IPS-15b (cell line): ENCODE measurements around the gene HMCN2.

Source experiments
- H3K27me3 ChIP-seq: one replicate; pipeline ENCODE4 v1.6.1; 2013; ENCODE audit warnings: low read length; ENCODE audit not compliant: control insufficient read depth, insufficient read depth
- H3K36me3 ChIP-seq: one replicate; pipeline ENCODE4 v1.6.1; 2013; ENCODE audit warnings: low read length; ENCODE audit not compliant: control insufficient read depth, insufficient read depth
- H3K4me1 ChIP-seq: one replicate; pipeline ENCODE4 v1.6.1; 2013; ENCODE audit warnings: mild to moderate bottlenecking, low read length; ENCODE audit not compliant: control insufficient read depth, insufficient read depth
- H3K4me3 ChIP-seq: one replicate; pipeline ENCODE4 v1.5.1; 2013; ENCODE audit warnings: low read depth, low read length
- H3K9ac ChIP-seq: one replicate; pipeline ENCODE4 v1.6.1; 2013; ENCODE audit warnings: low read depth, mild to moderate bottlenecking, low read length
- H3K9me3 ChIP-seq: one replicate; pipeline ENCODE4 v1.6.1; 2013; ENCODE audit warnings: mild to moderate bottlenecking, low read length; ENCODE audit not compliant: control insufficient read depth, insufficient read depth

HMCN2 gene

DNA sequence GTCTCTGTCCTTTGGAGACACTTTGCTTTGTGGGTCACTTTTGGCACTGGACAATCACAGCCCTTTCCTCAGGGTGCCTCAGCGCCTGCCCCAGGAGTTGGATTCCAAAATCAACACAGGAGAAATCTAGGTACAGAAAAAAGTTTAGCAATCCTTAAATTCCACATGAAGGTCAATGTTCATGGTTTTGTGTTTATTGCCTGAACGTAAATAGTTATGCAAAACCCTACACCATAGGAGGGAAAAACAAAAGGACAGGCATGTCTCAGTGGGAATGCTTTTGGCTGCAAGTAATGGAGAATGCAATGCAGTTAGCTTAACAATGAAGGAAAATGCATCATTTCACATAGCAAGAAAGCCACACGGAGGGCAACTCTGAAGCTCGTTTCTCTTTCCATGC, 6.5 kb upstream of the HMCN2 start:
- H3K9ac ChIP-seq, result no peak overlapping the region
- no peaks in the 10 kb centered on the region for H3K27me3 ChIP-seq
- H3K36me3 ChIP-seq, result no peaks in the 10 kb centered on the region
- no peak overlapping the region for H3K4me3 ChIP-seq
- no peaks in the 10 kb centered on the region for H3K4me1 ChIP-seq
- H3K9me3 ChIP-seq, result no peaks in the 10 kb centered on the region

DNA sequence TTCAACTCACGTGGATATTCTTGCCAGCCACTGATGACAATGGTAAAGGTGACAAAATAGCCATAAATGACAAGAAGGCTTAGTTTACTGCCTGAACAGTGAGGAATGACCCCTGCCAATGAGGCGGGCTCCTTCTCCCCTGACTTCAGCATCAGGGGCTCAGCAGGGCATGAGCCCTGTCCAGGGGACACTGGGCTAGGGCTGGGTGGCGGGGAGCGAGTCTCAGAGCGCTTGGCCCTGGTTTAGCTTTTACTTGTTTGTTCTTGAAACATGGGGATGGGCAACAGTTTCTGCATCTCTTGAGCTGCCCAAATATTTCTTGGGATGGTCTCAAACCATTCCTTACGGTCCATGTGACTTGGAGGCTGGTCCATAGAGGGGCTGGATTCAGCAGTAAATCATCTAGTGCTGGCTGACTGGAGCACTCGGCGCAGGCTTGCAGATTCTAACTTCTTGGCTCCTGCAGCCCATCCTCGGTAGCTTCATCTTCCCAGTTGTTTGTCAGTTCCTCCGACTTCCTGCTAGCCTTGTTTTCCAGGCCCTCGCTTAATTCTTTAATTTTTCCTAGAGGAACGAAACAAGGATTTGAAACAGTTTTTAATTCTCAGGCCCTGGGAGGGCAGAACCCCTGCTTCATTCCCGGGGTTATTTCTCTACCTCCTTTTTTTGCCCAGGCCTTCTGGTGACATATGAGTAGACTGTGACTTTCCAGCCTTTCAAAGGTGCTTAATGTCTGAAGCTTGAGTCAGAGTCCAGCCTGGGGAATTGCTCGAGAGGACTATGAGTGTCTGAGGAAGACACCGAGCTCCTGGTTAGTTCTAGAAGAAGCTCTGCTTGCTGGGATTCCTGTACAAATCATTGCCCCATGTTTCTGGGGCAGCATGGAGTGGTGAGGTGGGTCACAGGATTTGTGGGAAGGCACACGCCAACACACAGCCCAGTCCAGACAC, 4.5 kb upstream of the HMCN2 start:
- peaks cover 10% of the 10 kb centered on the region for H3K27me3 ChIP-seq

DNA sequence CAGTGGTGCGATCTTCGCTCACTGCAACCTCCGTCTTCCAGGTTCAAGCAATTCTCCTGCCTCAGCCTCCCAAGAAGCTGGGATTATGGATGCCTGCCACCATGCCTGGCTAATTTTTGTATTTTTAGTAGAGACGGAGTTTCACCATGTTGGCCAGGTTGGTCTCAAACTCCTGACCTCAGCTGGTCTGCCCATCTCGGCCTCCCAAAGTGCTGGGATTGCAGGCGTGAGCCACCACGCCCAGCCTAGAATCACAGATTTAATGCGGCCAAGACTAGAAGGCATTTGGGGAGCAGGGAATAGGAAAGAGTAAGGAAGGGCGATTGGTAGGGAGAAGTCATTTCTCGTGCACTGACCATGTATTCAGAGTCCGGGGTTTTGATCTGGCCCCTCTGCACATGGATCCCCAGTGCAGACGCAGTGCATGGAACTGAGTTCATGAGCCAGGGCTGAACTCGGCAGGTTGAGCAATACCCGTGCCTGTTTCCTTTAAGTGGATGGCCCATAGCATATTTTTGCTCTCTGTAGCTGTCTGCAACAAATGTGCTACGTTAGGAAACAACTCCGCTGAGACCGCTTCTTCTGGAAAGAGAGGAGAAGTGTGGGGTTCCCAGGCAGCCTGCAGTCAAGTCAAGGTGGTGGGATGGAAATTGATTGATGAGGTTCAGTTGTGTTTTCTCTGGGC, 3.4 kb upstream of the HMCN2 start:
- Histone ChIP-seq H3K27me3 (peaks cover 21% of the 10 kb centered on the region), H3K4me3 (no peak overlapping the region)

More for the DNA sequence above, 4.5 kb upstream of the HMCN2 start:
- Histone ChIP-seq H3K36me3 (no peaks in the 10 kb centered on the region), H3K9ac (no peak overlapping the region), H3K9me3 (no peaks in the 10 kb centered on the region), H3K4me1 (no peaks in the 10 kb centered on the region), H3K4me3 (no peak overlapping the region)

DNA sequence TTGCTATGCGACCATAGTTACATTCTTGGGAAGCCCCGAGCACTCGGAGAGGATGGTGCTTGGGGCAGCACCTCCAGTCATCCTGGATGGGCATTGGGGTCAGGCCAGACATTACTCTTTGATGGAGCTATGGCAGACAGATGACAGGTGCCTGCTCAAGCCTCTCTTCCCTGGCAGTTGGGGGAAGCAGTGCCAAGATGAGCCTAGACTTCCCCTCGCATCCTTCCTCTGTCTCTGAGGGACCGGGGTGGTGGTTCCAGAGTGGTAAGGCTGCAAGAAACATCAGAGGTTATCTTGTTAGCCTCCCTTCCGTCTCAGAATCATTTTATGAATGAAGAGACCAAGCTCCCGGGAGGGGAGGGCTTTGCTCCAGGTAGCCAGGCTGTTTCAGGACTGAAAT, 2.8 kb upstream of the HMCN2 start:
- H3K27me3 ChIP-seq, result peaks cover 26% of the 10 kb centered on the region
- peaks cover 3% of the 10 kb centered on the region for H3K4me1 ChIP-seq
- no peaks in the 10 kb centered on the region for H3K36me3 ChIP-seq
- no peaks in the 10 kb centered on the region for H3K9me3 ChIP-seq
- H3K9ac ChIP-seq, result no peak overlapping the region
- no peak overlapping the region for H3K4me3 ChIP-seq

More for the DNA sequence above, 3.4 kb upstream of the HMCN2 start:
- no peak overlapping the region for H3K9ac ChIP-seq
- H3K4me1 ChIP-seq, result peaks cover 3% of the 10 kb centered on the region
- no peaks in the 10 kb centered on the region for H3K9me3 ChIP-seq
- no peaks in the 10 kb centered on the region for H3K36me3 ChIP-seq

DNA sequence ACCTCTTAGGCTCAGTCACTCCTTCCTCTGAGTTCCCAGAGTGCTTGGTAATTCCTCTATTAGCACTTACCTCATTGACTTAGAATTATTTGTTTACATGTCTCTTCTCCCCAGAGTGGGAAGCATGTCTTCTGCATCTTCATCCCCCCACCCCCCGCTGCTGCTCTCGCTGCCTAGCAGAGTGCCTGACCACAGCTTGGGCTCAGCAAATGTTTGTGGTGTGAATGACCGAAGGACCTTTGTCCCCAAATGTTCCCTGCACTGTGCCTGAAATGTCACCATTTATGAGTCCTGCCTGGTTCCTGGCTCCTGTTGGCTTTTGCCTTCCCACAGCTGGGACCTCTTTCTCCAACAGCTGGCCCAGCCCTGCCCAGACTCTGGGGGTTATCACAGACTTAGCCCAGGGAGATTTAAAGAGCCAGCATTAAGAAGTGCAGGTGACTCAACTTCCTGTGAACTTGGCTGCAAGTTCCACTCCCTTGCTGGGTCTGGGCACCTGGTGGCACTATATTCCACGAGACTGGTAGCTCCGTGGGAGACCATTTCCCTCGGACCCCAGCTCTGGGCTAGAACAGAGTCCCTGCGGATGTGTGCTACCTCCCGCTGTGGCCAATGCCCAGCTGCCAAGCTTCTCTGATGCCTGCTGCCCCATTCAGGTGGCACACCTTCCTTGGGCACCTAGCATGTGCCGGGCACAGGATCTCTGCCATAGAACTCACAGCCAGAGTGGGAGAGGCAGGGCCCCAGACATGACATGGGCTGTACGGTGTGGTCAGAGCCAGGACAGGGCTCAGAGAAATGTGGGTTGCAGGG, 1.8 kb upstream of the HMCN2 start:
- Histone ChIP-seq H3K4me3 (no peak overlapping the region), H3K4me1 (peaks cover 3% of the 10 kb centered on the region), H3K36me3 (no peaks in the 10 kb centered on the region), H3K27me3 (peaks cover 26% of the 10 kb centered on the region), H3K9me3 (no peaks in the 10 kb centered on the region), H3K9ac (no peak overlapping the region)

DNA sequence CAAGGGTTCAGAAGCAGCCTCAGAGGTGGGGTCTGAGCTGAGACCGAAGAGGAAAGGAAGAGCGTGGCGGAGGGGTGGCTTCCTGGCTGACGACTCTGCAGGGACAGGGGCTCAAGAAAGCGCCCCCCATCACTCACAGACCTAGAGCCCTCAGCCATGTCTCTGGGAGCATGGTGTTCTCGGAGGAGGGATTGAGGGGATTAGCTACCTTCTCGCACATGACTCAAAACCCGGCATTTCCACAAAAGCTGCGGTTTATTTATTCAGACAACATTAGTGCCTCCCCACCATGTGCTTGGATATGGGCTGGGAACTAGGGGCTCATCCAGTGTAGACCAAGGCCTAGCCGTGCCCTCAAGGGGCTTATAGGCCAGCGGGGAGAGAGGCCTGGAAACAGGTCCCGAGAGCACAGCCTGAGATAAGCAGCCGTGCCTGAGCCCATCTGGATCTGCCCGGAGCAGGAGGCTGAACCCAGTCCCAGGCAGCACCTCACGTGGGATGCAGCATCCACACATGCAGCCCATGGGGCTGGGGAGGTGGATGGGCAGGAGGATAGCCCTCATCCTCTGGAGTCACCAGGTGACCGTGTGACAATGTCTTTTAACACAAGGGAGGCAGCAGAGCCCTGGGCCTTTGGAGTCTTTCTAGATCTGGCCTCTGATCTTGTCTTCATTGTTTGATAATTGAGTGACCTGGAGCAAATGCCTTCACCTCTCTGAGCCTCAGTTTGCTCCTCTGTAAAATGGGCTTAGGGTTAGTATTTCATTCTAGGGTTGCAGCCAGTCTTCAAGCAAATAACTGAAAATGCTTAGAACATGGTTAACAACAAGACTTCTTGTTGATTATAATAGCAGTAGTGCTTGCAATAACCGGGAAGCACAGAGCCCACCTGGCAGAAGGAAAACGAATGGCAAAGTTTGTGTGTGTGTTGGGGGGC, 878 bp upstream of the HMCN2 start:
- Histone ChIP-seq H3K4me1 (peaks cover 3% of the 10 kb centered on the region), H3K36me3 (no peaks in the 10 kb centered on the region), H3K27me3 (peaks cover 26% of the 10 kb centered on the region), H3K9me3 (no peaks in the 10 kb centered on the region), H3K9ac (no peak overlapping the region), H3K4me3 (no peak overlapping the region)

DNA sequence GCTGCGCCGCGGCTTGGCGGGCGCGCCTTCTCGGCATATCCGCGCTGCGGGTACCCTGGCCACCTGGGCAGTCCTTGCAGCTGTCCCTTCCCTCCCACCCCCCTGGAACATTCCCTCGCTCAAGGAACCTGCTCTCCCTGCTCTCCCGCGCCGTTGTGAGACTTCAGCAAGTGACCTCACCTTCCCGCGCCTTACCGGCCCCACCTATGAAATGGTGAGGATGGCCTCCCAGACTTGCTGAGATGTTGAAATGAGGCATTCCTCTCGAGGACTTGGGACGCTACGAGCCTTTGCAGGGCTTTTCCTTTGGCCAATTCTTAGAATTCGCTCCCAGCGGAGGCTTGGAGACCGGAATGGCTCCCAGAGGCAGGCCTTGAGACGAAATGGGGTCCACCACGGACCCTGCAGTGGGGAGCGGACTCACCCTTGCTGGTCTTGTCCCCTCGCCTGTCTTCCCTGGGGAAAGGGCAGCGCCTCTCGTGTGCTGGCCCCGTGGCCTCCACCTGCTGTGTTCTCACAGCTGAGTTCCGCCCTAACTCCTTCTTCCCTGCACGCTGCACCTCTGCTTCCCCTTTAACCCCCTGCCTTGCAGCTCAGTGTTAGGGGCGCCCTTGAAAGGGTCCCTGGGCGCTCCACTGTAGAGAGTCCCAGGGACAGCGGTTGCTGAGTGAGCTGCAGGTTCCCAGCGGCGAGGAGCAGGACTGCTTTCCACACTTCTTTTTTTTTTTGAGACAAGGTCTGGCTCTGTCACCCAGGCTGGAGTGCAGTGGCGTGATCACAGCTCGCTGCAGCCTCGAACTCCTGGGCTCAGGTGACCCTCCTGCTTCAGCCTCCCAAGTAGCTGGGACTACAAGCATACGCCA, 907 bp downstream of the HMCN2 start:
- Histone ChIP-seq H3K4me3 (peak overlapping the region; percentile 60), H3K36me3 (no peaks in the 10 kb centered on the region), H3K4me1 (peaks cover 3% of the 10 kb centered on the region), H3K27me3 (peaks cover 26% of the 10 kb centered on the region), H3K9me3 (no peaks in the 10 kb centered on the region), H3K9ac (peak overlapping the region; percentile 24)

DNA sequence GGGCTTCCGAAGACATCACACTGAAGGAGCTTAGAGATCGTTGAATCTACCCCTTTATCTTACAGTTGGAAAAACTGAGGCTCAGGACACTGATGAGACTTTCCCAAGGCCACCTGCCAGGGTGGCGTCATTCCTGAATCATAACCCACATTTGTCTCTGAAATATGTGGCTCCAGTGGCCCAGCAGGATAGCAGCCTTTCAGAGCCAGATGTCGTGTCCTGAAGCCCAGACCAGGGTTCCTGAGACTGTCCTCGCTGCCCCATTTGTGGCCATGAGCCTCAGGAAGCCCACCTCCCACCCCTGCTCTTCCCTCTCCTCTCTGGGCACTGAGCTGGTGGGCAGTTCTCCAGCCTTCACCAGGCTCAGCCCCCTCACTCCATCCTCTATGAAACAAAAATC, 2.4 kb downstream of the HMCN2 start:
- no peak overlapping the region for H3K9ac ChIP-seq
- peaks cover 26% of the 10 kb centered on the region for H3K27me3 ChIP-seq

DNA sequence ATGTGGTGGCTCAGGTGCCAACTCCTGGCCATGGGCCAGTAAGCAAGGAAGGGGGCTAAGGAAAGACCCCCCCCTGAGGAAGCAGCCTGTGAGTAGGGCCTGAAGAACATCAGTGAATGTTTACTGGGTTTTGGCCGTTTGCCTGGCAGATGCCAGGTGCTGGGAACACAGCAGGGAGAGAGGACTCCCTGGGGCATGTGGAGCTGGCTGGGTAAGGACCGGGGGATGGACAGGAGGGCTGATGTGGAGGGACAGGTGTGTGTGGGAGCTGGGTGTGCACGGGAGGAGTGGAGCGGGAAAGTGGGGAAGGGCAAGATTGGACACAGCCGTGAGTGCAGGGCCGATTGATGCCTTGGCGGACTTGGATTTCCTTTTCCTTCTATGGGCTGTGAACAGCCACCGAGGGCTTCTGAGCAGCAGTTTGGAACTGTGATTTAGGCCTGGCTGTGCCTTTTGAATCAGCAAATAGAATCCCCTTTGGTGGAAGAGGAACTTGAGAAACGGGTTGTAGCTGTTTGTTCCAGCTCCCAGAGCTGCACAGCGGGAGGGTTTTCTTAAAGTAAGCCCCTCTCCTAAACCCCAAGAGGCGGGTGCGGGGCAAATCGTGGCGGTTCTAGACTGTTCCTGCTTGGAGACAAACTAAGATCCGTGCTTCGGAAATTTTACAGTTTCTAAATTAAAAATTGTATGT, 3.1 kb downstream of the HMCN2 start:
- peak overlapping the region; percentile 19 for H3K9ac ChIP-seq
- peaks cover 3% of the 10 kb centered on the region for H3K4me1 ChIP-seq
- H3K9me3 ChIP-seq, result no peaks in the 10 kb centered on the region
- H3K4me3 ChIP-seq, result no peak overlapping the region
- no peaks in the 10 kb centered on the region for H3K36me3 ChIP-seq
- peaks cover 26% of the 10 kb centered on the region for H3K27me3 ChIP-seq

More for the DNA sequence above, 2.4 kb downstream of the HMCN2 start:
- no peaks in the 10 kb centered on the region for H3K9me3 ChIP-seq
- no peak overlapping the region for H3K4me3 ChIP-seq
- no peaks in the 10 kb centered on the region for H3K36me3 ChIP-seq
- peaks cover 3% of the 10 kb centered on the region for H3K4me1 ChIP-seq

DNA sequence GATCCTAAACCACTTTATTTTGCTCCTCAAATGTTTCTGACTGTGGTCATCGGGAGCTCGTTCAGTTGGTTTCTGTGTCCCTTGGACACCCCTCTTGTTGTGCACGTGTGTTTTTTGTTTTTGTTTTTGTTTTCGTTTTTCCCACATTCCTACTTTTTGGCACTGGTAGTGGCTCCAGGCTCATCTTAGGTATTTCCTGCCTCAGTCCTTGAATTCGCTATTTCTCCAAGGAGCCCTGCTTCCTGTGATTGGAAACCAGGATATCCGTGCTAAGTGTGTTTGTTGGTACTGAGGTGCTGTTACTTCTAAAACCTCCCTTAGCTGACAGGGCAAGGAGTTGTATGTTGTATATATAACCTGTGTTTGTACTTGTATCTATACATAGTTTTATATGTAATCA, 5.9 kb downstream of the HMCN2 start:
- H3K4me3 ChIP-seq, result no peak overlapping the region
- no peaks in the 10 kb centered on the region for H3K36me3 ChIP-seq
- no peaks in the 10 kb centered on the region for H3K9me3 ChIP-seq
- H3K4me1 ChIP-seq, result peaks cover under 1% of the 10 kb centered on the region
- no peak overlapping the region for H3K9ac ChIP-seq
- peaks cover 12% of the 10 kb centered on the region for H3K27me3 ChIP-seq
